GM19452 (cell line): ENCODE data around the gene ZSWIM4.

Source experiments
- ATAC-seq: cut with Tn5 transposase; IDR thresholded peaks from one replicate; pipeline ENCODE4 v1.9.1; 2021; ENCODE audit not compliant: unreplicated experiment

Gene ZSWIM4

GRCh38 chr19:13808856-13809255, 13.6 kb downstream of the ZSWIM4 start:
- ATAC-seq: no peak

GRCh38 chr19:13812544-13812943, 17.3 kb downstream of the ZSWIM4 start:
- no peak for ATAC-seq

- no peak for ATAC-seq
Measured at GRCh38 chr19:13813147-13813546, 17.9 kb downstream of the ZSWIM4 start.

- ATAC-seq: no peak
Measured at GRCh38 chr19:13814550-13814949, 19.3 kb downstream of the ZSWIM4 start.

GRCh38 chr19:13817018-13817614, 21.9 kb downstream of the ZSWIM4 start:
- no peak for ATAC-seq

GRCh38 chr19:13817615-13818371, 22.6 kb downstream of the ZSWIM4 start:
- no peak for ATAC-seq

GRCh38 chr19:13819238-13819637, 24.0 kb downstream of the ZSWIM4 start:
- ATAC-seq: no peak

GRCh38 chr19:13821292-13821691, 26.0 kb downstream of the ZSWIM4 start:
- ATAC-seq: no peak

- ATAC-seq: no peak
Measured at GRCh38 chr19:13823256-13823655, 28.0 kb downstream of the ZSWIM4 start.

GRCh38 chr19:13823901-13824300, 28.7 kb downstream of the ZSWIM4 start:
- no peak for ATAC-seq

GRCh38 chr19:13824703-13825102, 29.5 kb downstream of the ZSWIM4 start:
- no peak for ATAC-seq

- no peak for ATAC-seq
Measured at GRCh38 chr19:13825489-13826441, 30.5 kb downstream of the ZSWIM4 start.

- no peak for ATAC-seq
Measured at GRCh38 chr19:13826652-13827235, 31.5 kb downstream of the ZSWIM4 start.

- no peak for ATAC-seq
Measured at GRCh38 chr19:13827656-13828055, 32.4 kb downstream of the ZSWIM4 start.

- no peak for ATAC-seq
Measured at GRCh38 chr19:13830114-13830740, 35.0 kb downstream of the ZSWIM4 start.

- no peak for ATAC-seq
Measured at GRCh38 chr19:13830741-13831536, 35.7 kb downstream of the ZSWIM4 start.

- ATAC-seq: no peak
Measured at GRCh38 chr19:13831537-13832467, 36.6 kb downstream of the ZSWIM4 start.

- ATAC-seq: peak; percentile 63
Measured at GRCh38 chr19:13833330-13834243, 38.3 kb downstream of the ZSWIM4 start.
